Activated CD4-positive, alpha-beta T cell treated with anti-CD3 and anti-CD28 coated beads for 4 hours (primary cell): ENCODE results near the gene PTCRA.
A peak's percentile ranks its signal among the peaks of the same experiment; 100 is the strongest.

Experiments
- DNase-seq, 2 donors: peaks; one replicate each; pipeline ENCODE4 v3.0.0-alpha.2; 2020

The PTCRA gene

DNA sequence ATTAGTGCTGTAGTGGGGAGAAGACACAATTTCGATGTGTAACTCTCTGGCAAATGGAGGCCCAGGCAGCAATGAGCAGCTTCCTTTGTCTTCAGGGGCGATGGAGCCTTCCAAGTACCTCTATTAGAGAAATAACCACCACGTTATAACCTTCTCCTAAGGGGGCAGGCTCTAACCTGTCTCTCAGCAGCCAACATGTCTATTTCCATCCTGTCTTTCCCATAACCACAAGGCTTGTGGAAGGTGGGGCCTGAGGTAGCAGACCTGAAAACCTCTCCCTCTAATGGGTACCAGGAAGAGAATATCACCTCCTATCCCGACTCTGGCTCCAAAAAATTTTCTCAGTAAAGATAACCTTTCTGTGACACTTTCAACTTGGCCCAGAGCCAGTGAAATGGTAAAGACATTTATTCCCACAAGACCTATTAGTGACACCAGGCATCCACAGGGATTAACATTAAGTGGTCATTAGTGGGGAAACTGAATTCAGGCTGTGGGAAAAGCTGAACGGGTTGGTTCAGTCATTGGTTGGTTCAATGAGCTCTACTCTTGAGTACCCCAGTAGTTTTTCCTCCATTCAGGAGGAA lies 59.2 kb downstream of the PTCRA start:
- peak in 1 of 2 donors; percentile 8 for DNase-seq
